NCI-H2029 treated with DMSO at 0.1 percent for 48 hours (cell line): ENCODE data around the gene SVIL.
"Not testable (repeated sequence)": the region's sequence is repeated elsewhere in the genome, so short reads cannot be mapped to it uniquely, and the experiment has no call there.

ENCODE experiments used
- DNase-seq: peaks from one replicate; lab custom pipeline; 2025; lab: John Stamatoyannopoulos, UW

Gene SVIL

GRCh38 chr10:29574212-29575097, 60.3 kb downstream of the SVIL start:
- not testable (repeated sequence) for DNase-seq

GRCh38 chr10:29570248-29570647, 64.5 kb downstream of the SVIL start:
- DNase-seq = not testable (repeated sequence)

GRCh38 chr10:29569795-29570194, 65.0 kb downstream of the SVIL start:
- DNase-seq = no peak

- no peak for DNase-seq
Observed at GRCh38 chr10:29567003-29567402, 67.8 kb downstream of the SVIL start.

- not testable (repeated sequence) for DNase-seq
Observed at GRCh38 chr10:29566209-29566608, 68.6 kb downstream of the SVIL start.

- no peak for DNase-seq
Observed at GRCh38 chr10:29563420-29564035, 71.2 kb downstream of the SVIL start.

GRCh38 chr10:29563006-29563405, 71.8 kb downstream of the SVIL start:
- not testable (repeated sequence) for DNase-seq

GRCh38 chr10:29559996-29560395, 74.8 kb downstream of the SVIL start:
- DNase-seq = no peak

GRCh38 chr10:29557665-29558064, 77.1 kb downstream of the SVIL start:
- no peak for DNase-seq

- no peak for DNase-seq
Observed at GRCh38 chr10:29555746-29556481, 78.9 kb downstream of the SVIL start.

GRCh38 chr10:29555091-29555745, 79.6 kb downstream of the SVIL start:
- no peak for DNase-seq

- no peak for DNase-seq
Observed at GRCh38 chr10:29554660-29555059, 80.1 kb downstream of the SVIL start.

GRCh38 chr10:29553544-29554250, 81.1 kb downstream of the SVIL start:
- DNase-seq = no peak

- not testable (repeated sequence) for DNase-seq
Observed at GRCh38 chr10:29553116-29553515, 81.7 kb downstream of the SVIL start.

GRCh38 chr10:29549493-29549892, 85.3 kb downstream of the SVIL start:
- DNase-seq = not testable (repeated sequence)

GRCh38 chr10:29546773-29547313, 87.9 kb downstream of the SVIL start:
- no peak for DNase-seq

- DNase-seq = no peak
Observed at GRCh38 chr10:29545122-29545521, 89.6 kb downstream of the SVIL start.

- no peak for DNase-seq
Observed at GRCh38 chr10:29543715-29544114, 91.1 kb downstream of the SVIL start.

GRCh38 chr10:29542723-29543122, 92.0 kb downstream of the SVIL start:
- DNase-seq = no peak

- DNase-seq = no peak
Observed at GRCh38 chr10:29541422-29542210, 93.2 kb downstream of the SVIL start.
